DND-41 (cell line): ENCODE measurements around the gene C2CD2.

ENCODE experiments used
- CTCF ChIP-seq: IDR thresholded peaks from 2 replicates; pipeline ENCODE4 v1.5.1; 2012; ENCODE audit warnings: borderline replicate concordance, low read length, moderate library complexity, mild to moderate bottlenecking; ENCODE audit not compliant: poor library complexity, severe bottlenecking; ENCODE audit errors: extremely low read depth
- EZH2 ChIP-seq: IDR thresholded peaks from 3 replicates; pipeline ENCODE4 v1.6.1; 2012; ENCODE audit warnings: borderline replicate concordance, low read depth, mild to moderate bottlenecking, moderate library complexity, low read length, inconsistent platforms; ENCODE audit not compliant: severe bottlenecking

GRCh38 chr21:41987310-41987709, 33.5 kb upstream of the C2CD2 start:
- no peak for TF ChIP-seq CTCF
- TF ChIP-seq EZH2 = no peak
